Activated CD8-positive, alpha-beta T cell treated with anti-CD3 and anti-CD28 coated beads for 36 hours (primary cell): ENCODE measurements around the gene AURKAIP1. TPM values are rescaled to one million over a fixed set of nuclear protein-coding genes. Genes with fewer than 3 reads are reported as not detected.
"Not testable (repeated sequence)": the region's sequence is repeated elsewhere in the genome, so short reads cannot be mapped to it uniquely, and the experiment has no call there.

Experiments used
- ATAC-seq: fragments of 200-7000 bp; cut with Tn5 transposase; one replicate; pipeline ENCODE4 v1.10.0; 2021; ENCODE audit warnings: mild to moderate bottlenecking, moderate library complexity
- CTCF ChIA-PET: fragments of 350-600 bp; sonication (Branson Sonifier 250); formaldehyde crosslinking; loops from one replicate; lab custom pipeline; 2021; ENCODE audit warnings: antibody characterized with exemption; lab: Charles Lee
- POLR2A ChIA-PET: fragments of 350-600 bp; sonication (Branson Sonifier 250); formaldehyde crosslinking; loops from one replicate; lab custom pipeline; 2021; ENCODE audit warnings: antibody characterized with exemption; lab: Charles Lee
- DNase-seq: peaks from one replicate; pipeline ENCODE4 v3.0.0-alpha.2; 2020
- H3K27ac Mint-ChIP-seq: one replicate; pipeline ENCODE4 v1.8.0; 2021; ENCODE audit warnings: mild to moderate bottlenecking, mixed read lengths
- H3K27me3 Mint-ChIP-seq: one replicate; pipeline ENCODE4 v1.8.0; 2021; ENCODE audit warnings: mixed read lengths
- H3K36me3 Mint-ChIP-seq: one replicate; pipeline ENCODE4 v1.8.0; 2021; ENCODE audit warnings: low read depth, mixed read lengths
- H3K4me1 Mint-ChIP-seq: one replicate; pipeline ENCODE4 v1.8.0; 2021; ENCODE audit warnings: low read depth, mixed read lengths
- H3K4me3 Mint-ChIP-seq: one replicate; pipeline ENCODE4 v1.8.0; 2021; ENCODE audit warnings: mild to moderate bottlenecking, moderate library complexity, mixed read lengths
- H3K9me3 Mint-ChIP-seq: one replicate; pipeline ENCODE4 v1.8.0; 2021; ENCODE audit warnings: mixed read lengths
- intact Hi-C: fragments of 100-400 bp; cut with micrococcal nuclease; formaldehyde crosslinking; loops from one replicate; pipeline ENCODE4 v1.10.0; 2022
- total RNA-seq, 2 experiments: library from RNA; stranded (reverse); gene quantifications; one replicate each; pipeline ENCODE4 v1.2.3, GENCODE V29; 2021
- TF ChIP-seq, protein P1 (sequence below): fragments of 200-600 bp; IDR thresholded peaks from one replicate; pipeline ENCODE4 v1.8.0; 2022; ENCODE audit warnings: antibody characterized with exemption, mild to moderate bottlenecking

The AURKAIP1 gene
- total RNA-seq, 2 experiments from 2014 or later, result 127 TPM

DNA sequence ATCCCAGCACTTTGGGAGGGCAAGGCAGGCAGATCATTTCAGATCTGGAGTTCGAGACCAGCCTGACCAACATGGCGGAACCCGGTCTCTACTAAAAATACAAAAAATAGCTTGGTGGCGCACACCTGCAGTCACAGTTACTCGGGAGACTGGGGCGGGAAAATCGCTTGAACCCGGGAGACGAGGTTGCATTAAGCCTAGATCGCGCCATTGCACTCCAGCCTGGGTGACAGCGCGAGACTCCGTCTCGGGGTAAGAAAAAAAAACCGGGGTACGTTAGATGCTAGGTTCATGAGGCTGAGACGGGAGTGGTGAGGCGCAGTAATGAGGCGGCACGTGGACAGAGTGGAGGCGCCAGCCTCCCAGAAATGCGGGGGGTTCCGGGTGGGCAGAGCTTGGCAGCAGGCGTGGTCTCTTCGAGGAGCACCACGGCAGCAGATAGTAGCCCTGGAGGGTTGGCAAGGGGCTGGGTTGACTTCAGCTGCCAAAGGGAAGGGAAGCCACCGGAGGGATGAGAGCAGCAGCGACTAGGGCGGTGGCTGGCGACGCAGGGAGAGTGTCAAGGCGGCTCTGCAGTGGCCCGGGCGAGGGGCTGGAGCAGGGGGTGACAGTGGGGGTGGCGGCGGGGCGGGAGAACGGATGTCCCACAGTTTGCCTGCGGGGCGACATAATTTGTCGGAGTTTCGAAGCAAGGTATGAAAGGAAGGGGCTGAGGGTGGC lies 31.3 kb upstream of the AURKAIP1 start:
- intact Hi-C loops, result no loop called here
- ChIA-PET POLR2A (interaction anchor here (0.7 to 4.2 kb wide), 7 partner anchors 8 to 393 kb away, joined by 3 to 33 read pairs (median 7); partner anchors contain the start of genes AURKAIP1, CCNL2 and ISG15), CTCF (interaction anchor here (0.6 to 0.8 kb wide), 2 partner anchors 34 to 1032 kb away, joined by 3 read pairs; no protein-coding TSS in a partner anchor)
- peak; percentile 35 for DNase-seq
- H3K27me3 Mint-ChIP-seq, result no peaks in the 10 kb centered on the region
- peaks cover 48% of the 10 kb centered on the region for H3K4me1 Mint-ChIP-seq
- H3K27ac Mint-ChIP-seq, result peak overlapping the region; percentile 91
- ATAC-seq, result no peak
- H3K9me3 Mint-ChIP-seq, result no peaks in the 10 kb centered on the region
- TF ChIP-seq, protein P1, sequence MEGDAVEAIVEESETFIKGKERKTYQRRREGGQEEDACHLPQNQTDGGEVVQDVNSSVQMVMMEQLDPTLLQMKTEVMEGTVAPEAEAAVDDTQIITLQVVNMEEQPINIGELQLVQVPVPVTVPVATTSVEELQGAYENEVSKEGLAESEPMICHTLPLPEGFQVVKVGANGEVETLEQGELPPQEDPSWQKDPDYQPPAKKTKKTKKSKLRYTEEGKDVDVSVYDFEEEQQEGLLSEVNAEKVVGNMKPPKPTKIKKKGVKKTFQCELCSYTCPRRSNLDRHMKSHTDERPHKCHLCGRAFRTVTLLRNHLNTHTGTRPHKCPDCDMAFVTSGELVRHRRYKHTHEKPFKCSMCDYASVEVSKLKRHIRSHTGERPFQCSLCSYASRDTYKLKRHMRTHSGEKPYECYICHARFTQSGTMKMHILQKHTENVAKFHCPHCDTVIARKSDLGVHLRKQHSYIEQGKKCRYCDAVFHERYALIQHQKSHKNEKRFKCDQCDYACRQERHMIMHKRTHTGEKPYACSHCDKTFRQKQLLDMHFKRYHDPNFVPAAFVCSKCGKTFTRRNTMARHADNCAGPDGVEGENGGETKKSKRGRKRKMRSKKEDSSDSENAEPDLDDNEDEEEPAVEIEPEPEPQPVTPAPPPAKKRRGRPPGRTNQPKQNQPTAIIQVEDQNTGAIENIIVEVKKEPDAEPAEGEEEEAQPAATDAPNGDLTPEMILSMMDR, result no peak
- peak overlapping the region; percentile 96 for H3K4me3 Mint-ChIP-seq
- H3K36me3 Mint-ChIP-seq, result peaks cover 58% of the 10 kb centered on the region

DNA sequence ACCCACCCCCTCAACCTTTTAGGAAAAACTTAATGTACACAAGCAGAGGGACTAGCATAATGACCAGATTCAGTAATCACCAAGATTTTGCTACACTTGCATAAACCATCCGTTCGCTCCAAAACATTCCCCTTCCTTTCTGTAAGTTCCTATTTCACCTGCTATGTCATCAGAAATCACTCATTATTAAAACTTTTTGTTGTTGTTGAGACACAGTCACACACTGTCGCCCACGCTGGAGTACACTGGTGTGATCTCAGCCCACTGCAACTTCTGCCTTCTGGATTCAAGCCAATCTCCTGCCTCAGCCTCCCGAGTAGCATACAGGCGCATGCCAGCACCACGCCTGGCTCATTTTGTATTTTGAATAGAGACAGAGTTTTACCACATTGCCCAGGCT lies 28.6 kb upstream of the AURKAIP1 start:
- peaks cover 69% of the 10 kb centered on the region for H3K36me3 Mint-ChIP-seq
- ChIA-PET CTCF (no interaction called here), POLR2A (no interaction called here)
- TF ChIP-seq, protein P1, result no peak
- no peaks in the 10 kb centered on the region for H3K9me3 Mint-ChIP-seq
- intact Hi-C loops, result no loop called here
- ATAC-seq (no peak), DNase-seq (no peak)
- peaks cover 53% of the 10 kb centered on the region for H3K4me1 Mint-ChIP-seq
- H3K27me3 Mint-ChIP-seq, result no peaks in the 10 kb centered on the region
- peak overlapping the region; percentile 1 for H3K4me3 Mint-ChIP-seq
- peak overlapping the region; percentile 56 for H3K27ac Mint-ChIP-seq

- Mint-ChIP-seq H3K4me1 (peaks cover 51% of the 10 kb centered on the region), H3K36me3 (peaks cover 71% of the 10 kb centered on the region), H3K27ac (peak overlapping the region; percentile 56), H3K4me3 (peak overlapping the region; percentile 1)
- H3K27me3 Mint-ChIP-seq, intact Hi-C loops, ATAC-seq, DNase-seq, H3K9me3 Mint-ChIP-seq: not testable (repeated sequence)
- ChIA-PET POLR2A (interaction anchor here (1.0 kb wide), 1 partner anchor 31 kb away, joined by 4 read pairs; no protein-coding TSS in a partner anchor), CTCF (interaction anchor here (1.0 to 1.4 kb wide), 4 partner anchors 12 to 98 kb away, joined by 3 to 6 read pairs (median 3); no protein-coding TSS in a partner anchor)
These were observed 27.9 kb upstream of the AURKAIP1 start for GRCh38 chr1:1402901-1403392.

DNA sequence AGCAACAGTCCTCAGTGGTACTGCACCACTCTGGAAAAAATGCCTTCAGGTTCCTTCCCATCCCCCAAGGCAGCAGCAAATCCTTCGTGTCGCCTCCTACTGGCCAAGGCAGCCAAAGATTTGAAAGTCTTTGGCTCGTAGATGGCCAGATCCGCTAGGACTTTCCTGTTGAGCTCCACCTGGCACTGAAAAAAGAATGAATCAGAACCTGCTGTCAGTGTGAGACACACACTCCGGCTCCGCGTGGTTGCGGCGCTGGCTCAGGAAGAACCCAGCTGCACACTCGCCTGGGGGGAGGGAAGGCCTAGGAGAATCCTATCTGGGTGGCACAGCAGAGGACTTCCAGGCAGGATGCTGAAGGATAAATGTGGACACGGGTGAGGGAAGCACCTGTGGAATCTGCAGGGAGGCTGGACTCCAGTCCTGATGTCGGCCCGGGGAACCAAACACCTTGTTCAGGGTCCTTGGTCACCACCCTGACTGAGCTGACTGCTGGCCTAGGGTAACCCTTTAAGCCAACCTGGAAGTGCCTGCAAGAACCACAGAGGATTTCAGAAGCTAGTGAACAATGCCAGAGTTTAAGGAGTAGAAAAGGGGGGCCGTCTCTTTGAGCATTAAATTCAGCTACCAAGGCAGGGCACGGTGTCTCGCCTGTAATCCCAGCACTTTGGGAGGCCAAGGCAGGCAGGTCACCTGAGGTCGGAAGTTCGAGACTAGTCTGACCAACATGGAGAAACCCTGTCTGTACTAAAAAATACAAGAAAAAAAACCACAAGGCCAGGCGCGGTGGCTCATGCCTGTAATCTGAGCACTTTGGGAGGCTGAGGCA lies 27.3 kb upstream of the AURKAIP1 start:
- ATAC-seq, result no peak
- CTCF ChIA-PET, result interaction anchor here (0.7 to 1.4 kb wide), 7 partner anchors 11 to 97 kb away, joined by 3 to 6 read pairs (median 3); no protein-coding TSS in a partner anchor
- no peaks in the 10 kb centered on the region for H3K9me3 Mint-ChIP-seq

More for the DNA sequence above, 27.3 kb upstream of the AURKAIP1 start:
- Mint-ChIP-seq H3K4me3 (peak overlapping the region; percentile 93), H3K4me1 (peaks cover 56% of the 10 kb centered on the region), H3K27me3 (no peaks in the 10 kb centered on the region), H3K36me3 (peaks cover 74% of the 10 kb centered on the region), H3K27ac (peak overlapping the region; percentile 88)
- DNase-seq, result peak; percentile 59
- intact Hi-C loops, result no loop called here
- POLR2A ChIA-PET, result interaction anchor here (0.6 to 4.9 kb wide), 6 partner anchors 8 to 149 kb away, joined by 3 to 48 read pairs (median 4); no protein-coding TSS in a partner anchor
- TF ChIP-seq, protein P1, result peak; percentile 63
